Neural progenitor cell (in vitro differentiated cells): ENCODE data around the gene CIB1.

Experiments
- CTCF ChIP-seq: fragments of 200-600 bp; sonication (generic); IDR thresholded peaks from 2 replicates; pipeline ENCODE4 v1.5.1; 2017; ENCODE audit warnings: antibody characterized with exemption, mild to moderate bottlenecking
- EZH2 ChIP-seq: fragments of 200-600 bp; sonication (generic); IDR thresholded peaks from 2 replicates; pipeline ENCODE4 v1.6.1; 2017; ENCODE audit warnings: antibody characterized with exemption, mild to moderate bottlenecking, moderate library complexity
- EZH2phosphoT487 ChIP-seq: fragments of 200-600 bp; sonication (generic); IDR thresholded peaks from 2 replicates; pipeline ENCODE4 v1.6.1; 2017; ENCODE audit warnings: antibody characterized with exemption

- no peak for TF ChIP-seq CTCF
- TF ChIP-seq EZH2phosphoT487, result no peak
- TF ChIP-seq EZH2, result no peak
Measured at GRCh38 chr15:90225504-90226234, 8.1 kb downstream of the CIB1 start.
